Measurements from ENCODE around the gene RD3L.

Gene RD3L

GRCh38 chr14:103961928-103962578 is 19.7 kb upstream of the RD3L start:
- H2AFZ ChIP-seq (ENCODE audit: low read depth): no peak overlapping the region
- H3K27ac ChIP-seq: no peak overlapping the region

DNA sequence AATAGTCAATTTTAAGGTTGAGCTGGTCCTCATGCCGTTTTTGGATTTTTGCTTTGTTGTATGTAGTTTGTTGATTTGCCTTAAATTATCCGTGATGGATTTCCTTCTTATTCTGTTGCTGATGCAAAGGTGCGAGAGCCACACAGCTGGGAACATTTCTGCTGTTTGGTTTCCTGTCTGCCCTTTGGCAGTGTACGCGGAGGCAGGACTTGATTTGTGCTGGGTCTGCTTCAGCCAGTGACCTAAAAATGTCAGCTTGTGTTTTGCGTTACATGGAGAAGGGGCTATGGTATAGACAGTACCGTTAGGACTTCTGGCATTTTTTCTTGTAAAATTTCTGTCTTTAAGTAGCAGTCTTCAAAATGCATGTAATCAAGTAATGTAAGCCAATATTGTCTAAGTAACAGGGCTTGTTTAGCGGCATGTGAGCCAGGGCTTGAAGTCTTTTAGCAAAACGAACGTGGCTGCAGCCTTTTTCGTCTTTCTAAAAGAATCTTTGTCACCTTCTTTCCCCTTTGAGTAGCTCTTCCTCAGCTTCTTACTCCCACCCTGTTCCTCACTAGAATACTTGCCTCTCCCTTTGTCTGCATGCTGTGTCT is 18.2 kb upstream of the RD3L start:
- TF ChIP-seq, protein P1, sequence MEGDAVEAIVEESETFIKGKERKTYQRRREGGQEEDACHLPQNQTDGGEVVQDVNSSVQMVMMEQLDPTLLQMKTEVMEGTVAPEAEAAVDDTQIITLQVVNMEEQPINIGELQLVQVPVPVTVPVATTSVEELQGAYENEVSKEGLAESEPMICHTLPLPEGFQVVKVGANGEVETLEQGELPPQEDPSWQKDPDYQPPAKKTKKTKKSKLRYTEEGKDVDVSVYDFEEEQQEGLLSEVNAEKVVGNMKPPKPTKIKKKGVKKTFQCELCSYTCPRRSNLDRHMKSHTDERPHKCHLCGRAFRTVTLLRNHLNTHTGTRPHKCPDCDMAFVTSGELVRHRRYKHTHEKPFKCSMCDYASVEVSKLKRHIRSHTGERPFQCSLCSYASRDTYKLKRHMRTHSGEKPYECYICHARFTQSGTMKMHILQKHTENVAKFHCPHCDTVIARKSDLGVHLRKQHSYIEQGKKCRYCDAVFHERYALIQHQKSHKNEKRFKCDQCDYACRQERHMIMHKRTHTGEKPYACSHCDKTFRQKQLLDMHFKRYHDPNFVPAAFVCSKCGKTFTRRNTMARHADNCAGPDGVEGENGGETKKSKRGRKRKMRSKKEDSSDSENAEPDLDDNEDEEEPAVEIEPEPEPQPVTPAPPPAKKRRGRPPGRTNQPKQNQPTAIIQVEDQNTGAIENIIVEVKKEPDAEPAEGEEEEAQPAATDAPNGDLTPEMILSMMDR (conservative IDR thresholded peaks at IDR 0.05; ENCODE audit: low read depth, low read length): no peak
- no peak overlapping the region for H3K9ac ChIP-seq
- no peaks in the 10 kb centered on the region for H3K27me3 ChIP-seq (ENCODE audit: insufficient read depth, low read depth)
- H3K79me2 ChIP-seq (ENCODE audit: insufficient read depth, low read depth): no peaks in the 10 kb centered on the region
- no peak overlapping the region for H3K27ac ChIP-seq
- no peak overlapping the region for H3K4me3 ChIP-seq (IDR thresholded peaks at IDR 0.05; ENCODE audit: insufficient read depth, low read depth, low read length)
- H3K4me1 ChIP-seq (ENCODE audit: low read depth, poor library complexity, severe bottlenecking): no peaks in the 10 kb centered on the region
- H3K36me3 ChIP-seq (ENCODE audit: insufficient read depth): no peaks in the 10 kb centered on the region
- no peaks in the 10 kb centered on the region for H4K20me1 ChIP-seq (ENCODE audit: insufficient read depth)
- no peak overlapping the region for H2AFZ ChIP-seq (ENCODE audit: low read depth)
- H3K4me2 ChIP-seq: no peak overlapping the region

More at GRCh38 chr14:103961928-103962578, 19.7 kb upstream of the RD3L start:
- TF ChIP-seq, protein P1 (conservative IDR thresholded peaks at IDR 0.05; ENCODE audit: low read depth, low read length): no peak
- no peaks in the 10 kb centered on the region for H3K4me1 ChIP-seq (ENCODE audit: low read depth, poor library complexity, severe bottlenecking)
- H4K20me1 ChIP-seq (ENCODE audit: insufficient read depth): no peaks in the 10 kb centered on the region
- H3K79me2 ChIP-seq (ENCODE audit: insufficient read depth, low read depth): no peaks in the 10 kb centered on the region
- H3K4me3 ChIP-seq (IDR thresholded peaks at IDR 0.05; ENCODE audit: insufficient read depth, low read depth, low read length): no peak overlapping the region
- no peaks in the 10 kb centered on the region for H3K36me3 ChIP-seq (ENCODE audit: insufficient read depth)
- H3K4me2 ChIP-seq: no peak overlapping the region
- no peaks in the 10 kb centered on the region for H3K27me3 ChIP-seq (ENCODE audit: insufficient read depth, low read depth)
- H3K9ac ChIP-seq: no peak overlapping the region

DNA sequence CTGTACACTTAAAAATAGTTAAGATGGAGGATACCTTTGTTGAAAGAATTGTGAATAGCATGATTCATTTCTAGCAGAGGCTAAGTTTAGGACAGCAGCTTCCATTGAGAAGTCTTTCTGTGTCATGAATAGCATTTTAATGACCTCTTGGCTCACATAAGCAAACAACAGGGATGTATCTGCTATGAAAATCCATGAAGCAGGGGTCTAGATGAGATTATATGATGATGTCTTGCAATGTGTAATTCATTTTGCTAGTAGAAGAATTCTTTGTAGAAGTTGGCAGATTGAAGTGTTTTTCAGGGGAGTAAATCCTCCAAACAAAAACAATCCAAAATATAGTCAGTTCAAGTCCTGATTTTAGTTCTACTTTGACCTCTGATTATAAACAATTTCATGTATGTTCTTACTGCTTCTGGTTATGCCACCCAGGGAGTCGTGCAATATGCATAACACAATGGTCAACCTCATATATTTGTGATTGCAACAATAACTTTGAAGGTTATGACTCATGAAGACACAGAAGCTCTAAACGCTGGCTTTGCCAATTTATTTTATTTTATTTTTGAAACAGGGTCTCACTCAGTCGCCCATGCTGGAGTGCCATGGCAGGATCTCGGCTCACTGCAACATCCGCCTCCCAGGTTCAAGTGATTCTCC is 6.9 kb upstream of the RD3L start:
- H2AFZ ChIP-seq (ENCODE audit: low read depth): no peak overlapping the region
- H3K36me3 ChIP-seq (ENCODE audit: insufficient read depth): no peaks in the 10 kb centered on the region
- H4K20me1 ChIP-seq (ENCODE audit: insufficient read depth): no peaks in the 10 kb centered on the region
- H3K79me2 ChIP-seq (ENCODE audit: insufficient read depth, low read depth): no peaks in the 10 kb centered on the region
- TF ChIP-seq, protein P1 (conservative IDR thresholded peaks at IDR 0.05; ENCODE audit: low read depth, low read length): no peak
- H3K27ac ChIP-seq: no peak overlapping the region
- no peak overlapping the region for H3K9ac ChIP-seq
- H3K4me1 ChIP-seq (ENCODE audit: low read depth, poor library complexity, severe bottlenecking): no peaks in the 10 kb centered on the region
- no peak overlapping the region for H3K4me2 ChIP-seq
- H3K27me3 ChIP-seq (ENCODE audit: insufficient read depth, low read depth): no peaks in the 10 kb centered on the region
- no peak overlapping the region for H3K4me3 ChIP-seq (IDR thresholded peaks at IDR 0.05; ENCODE audit: insufficient read depth, low read depth, low read length)

- Histone ChIP-seq H3K4me3 (IDR thresholded peaks at IDR 0.05; ENCODE audit: insufficient read depth, low read depth, low read length) (no peak overlapping the region), H4K20me1 (ENCODE audit: insufficient read depth) (no peaks in the 10 kb centered on the region), H3K27me3 (ENCODE audit: insufficient read depth, low read depth) (no peaks in the 10 kb centered on the region), H2AFZ (ENCODE audit: low read depth) (no peak overlapping the region), H3K9ac (no peak overlapping the region), H3K79me2 (ENCODE audit: insufficient read depth, low read depth) (no peaks in the 10 kb centered on the region), H3K36me3 (ENCODE audit: insufficient read depth) (no peaks in the 10 kb centered on the region), H3K27ac (no peak overlapping the region), H3K4me1 (ENCODE audit: low read depth, poor library complexity, severe bottlenecking) (no peaks in the 10 kb centered on the region), H3K4me2 (no peak overlapping the region)
- TF ChIP-seq, protein P1 (conservative IDR thresholded peaks at IDR 0.05; ENCODE audit: low read depth, low read length): no peak
Measured at GRCh38 chr14:103948442-103948841, 6.1 kb upstream of the RD3L start.

Data from KMS-11 (cell line).